H54 (cell line): ENCODE data around the gene CHD9NB.

Experiments used
- DNase-seq: peaks from one replicate; pipeline ENCODE4 v3.0.0; 2011; ENCODE audit warnings: low spot score, mixed read lengths; ENCODE audit not compliant: insufficient read length
- FAIRE-seq: peaks from 3 replicates; lab custom pipeline; 2011; peaks lifted over from hg19 to GRCh38; lab: Jason Lieb, UNC
- POLR2A ChIP-seq: IDR thresholded peaks from 2 replicates; pipeline ENCODE4 v1.6.1; 2011; ENCODE audit warnings: low read depth, mild to moderate bottlenecking, low read length

Gene CHD9NB

GRCh38 chr16:53073022-53073421 lies 20.3 kb upstream of the CHD9NB start:
- no peak for TF ChIP-seq POLR2A
- FAIRE-seq = no peak
- DNase-seq = no peak

GRCh38 chr16:53071748-53072301 lies 19.1 kb upstream of the CHD9NB start:
- no peak for DNase-seq
- FAIRE-seq = no peak

GRCh38 chr16:53069772-53070171 lies 17.1 kb upstream of the CHD9NB start:
- no peak for FAIRE-seq
- no peak for DNase-seq
- no peak for TF ChIP-seq POLR2A

More at GRCh38 chr16:53071748-53072301, 19.1 kb upstream of the CHD9NB start:
- TF ChIP-seq POLR2A = no peak

GRCh38 chr16:53068423-53068833 lies 15.7 kb upstream of the CHD9NB start:
- TF ChIP-seq POLR2A = no peak
- DNase-seq (no peak), FAIRE-seq (no peak)

GRCh38 chr16:53067675-53068074 lies 15.0 kb upstream of the CHD9NB start:
- FAIRE-seq = no peak
- TF ChIP-seq POLR2A = no peak
- no peak for DNase-seq

GRCh38 chr16:53065461-53066061 lies 12.9 kb upstream of the CHD9NB start:
- TF ChIP-seq POLR2A = no peak
- no peak for DNase-seq
- no peak for FAIRE-seq

- no peak for FAIRE-seq
- no peak for DNase-seq
- no peak for TF ChIP-seq POLR2A
Observed at GRCh38 chr16:53064081-53064578, 11.4 kb upstream of the CHD9NB start.

GRCh38 chr16:53061701-53062159 lies 9.0 kb upstream of the CHD9NB start:
- TF ChIP-seq POLR2A = no peak
- no peak for FAIRE-seq
- no peak for DNase-seq

GRCh38 chr16:53061256-53061655 lies 8.6 kb upstream of the CHD9NB start:
- FAIRE-seq = no peak
- no peak for TF ChIP-seq POLR2A
- DNase-seq = no peak

- no peak for TF ChIP-seq POLR2A
- DNase-seq (no peak), FAIRE-seq (no peak)
Observed at GRCh38 chr16:53059672-53060071, 7.0 kb upstream of the CHD9NB start.

- TF ChIP-seq POLR2A = no peak
- FAIRE-seq = no peak
- DNase-seq = no peak
Observed at GRCh38 chr16:53058882-53059281, 6.2 kb upstream of the CHD9NB start.

GRCh38 chr16:53058441-53058840 lies 5.7 kb upstream of the CHD9NB start:
- no peak for FAIRE-seq
- DNase-seq = no peak
- no peak for TF ChIP-seq POLR2A

GRCh38 chr16:53057658-53058057 lies 5.0 kb upstream of the CHD9NB start:
- FAIRE-seq (no peak), DNase-seq (no peak)
- TF ChIP-seq POLR2A = no peak

- no peak for DNase-seq
- no peak for FAIRE-seq
- no peak for TF ChIP-seq POLR2A
Observed at GRCh38 chr16:53056392-53056881, 3.7 kb upstream of the CHD9NB start.
